SU-DHL-6 (cell line): Measurements from ENCODE around the gene TMEM191B.
"Not testable (repeated sequence)": the region's sequence is repeated elsewhere in the genome, so short reads cannot be mapped to it uniquely, and the experiment has no call there.

Source experiments
- CTCF ChIP-seq: fragments of 200-600 bp; sonication (generic); IDR thresholded peaks from one replicate; pipeline ENCODE4 v1.5.1; 2017; ENCODE audit warnings: antibody characterized with exemption, mild to moderate bottlenecking, low read length, moderate library complexity; ENCODE audit not compliant: insufficient read depth, poor library complexity, severe bottlenecking
- EZH2phosphoT487 ChIP-seq: fragments of 200-600 bp; sonication (generic), shearing (Covaris generic); conservative IDR thresholded peaks from 2 replicates; pipeline ENCODE4 v1.6.1; 2018; ENCODE audit warnings: mild to moderate bottlenecking, antibody characterized with exemption, low read length, moderate library complexity, mixed read lengths

GRCh38 chr22:18534315-18534714 lies 6.7 kb downstream of the TMEM191B start:
- TF ChIP-seq CTCF, EZH2phosphoT487: not testable (repeated sequence)
